Measurements from ENCODE around the gene IL1RAPL1.

The IL1RAPL1 gene

DNA sequence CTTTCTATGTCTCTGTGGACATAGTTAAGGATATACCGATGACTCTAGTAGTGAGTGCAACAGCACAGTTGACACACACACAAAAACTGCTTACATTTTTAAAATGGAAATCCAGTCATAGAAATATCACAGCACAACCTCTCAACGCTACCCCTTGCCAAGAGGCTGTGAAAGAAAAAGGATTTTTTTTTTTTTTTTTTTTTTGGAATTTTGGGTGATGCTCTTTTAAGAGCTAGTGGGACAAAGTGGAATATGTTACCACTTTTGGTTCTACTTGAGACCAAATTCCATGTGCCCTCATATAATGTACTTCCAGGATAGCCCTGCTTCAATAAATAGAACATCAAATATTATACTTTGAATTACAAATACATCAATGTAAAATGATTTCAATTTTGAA, 1247.1 kb downstream of the IL1RAPL1 start:
- no peak for DNase-seq

DNA sequence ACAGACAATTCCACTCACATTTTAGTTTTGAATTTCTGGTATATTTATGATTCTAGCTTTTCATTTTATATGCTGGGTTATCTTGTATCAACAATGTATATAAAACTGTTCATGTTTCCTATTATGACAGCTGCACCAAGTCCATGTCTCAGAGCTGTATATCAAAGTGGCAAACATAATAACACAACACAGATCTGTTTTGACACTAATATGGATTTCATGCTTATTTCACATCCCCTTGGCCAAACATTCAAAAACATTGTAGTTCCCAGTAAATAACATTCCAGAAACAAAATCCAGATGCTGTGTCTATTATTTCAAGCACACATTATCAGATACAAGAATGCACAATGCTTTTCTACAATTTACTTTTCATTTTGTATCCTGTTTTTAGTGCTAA, 1247.5 kb downstream of the IL1RAPL1 start:
- no peak for DNase-seq

DNA sequence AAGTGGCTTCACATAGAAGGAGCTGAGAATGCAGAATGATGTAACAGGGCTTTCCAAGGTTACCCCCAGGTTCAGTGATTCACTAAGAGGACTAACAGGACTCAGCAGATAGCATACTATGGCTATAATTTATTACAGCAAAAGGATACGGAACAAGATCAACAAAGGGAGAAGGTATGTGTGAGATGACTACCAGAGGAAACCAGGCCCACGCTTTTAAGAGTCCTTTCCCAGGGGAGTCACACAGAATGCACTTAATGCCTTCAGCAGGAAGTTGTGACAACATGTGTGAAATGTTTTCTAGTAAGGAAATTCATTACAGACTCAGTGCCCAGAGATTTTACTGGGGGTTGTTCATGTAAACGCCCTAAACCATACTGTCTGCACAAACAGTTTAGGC, 1254.5 kb downstream of the IL1RAPL1 start:
- no peak for DNase-seq

DNA sequence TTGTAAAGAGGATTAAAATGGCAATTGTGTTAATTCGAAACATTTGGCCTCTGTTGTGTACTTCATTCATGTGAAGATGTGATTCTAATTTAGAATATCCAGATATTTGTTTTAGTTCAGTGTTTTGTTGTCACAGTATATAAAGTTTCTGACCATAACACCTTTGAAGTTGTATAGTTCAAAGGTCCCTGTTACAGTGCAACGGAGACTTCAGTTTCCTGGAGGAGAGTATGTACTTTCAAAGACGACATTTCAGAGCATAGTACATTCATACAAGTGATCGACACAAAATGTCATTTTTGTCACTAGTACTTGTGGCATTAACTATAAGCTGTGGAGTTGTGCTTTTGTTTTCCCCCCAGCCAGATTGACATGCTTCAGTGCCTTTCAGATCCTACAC, 1255.3 kb downstream of the IL1RAPL1 start:
- no peak for DNase-seq

DNA sequence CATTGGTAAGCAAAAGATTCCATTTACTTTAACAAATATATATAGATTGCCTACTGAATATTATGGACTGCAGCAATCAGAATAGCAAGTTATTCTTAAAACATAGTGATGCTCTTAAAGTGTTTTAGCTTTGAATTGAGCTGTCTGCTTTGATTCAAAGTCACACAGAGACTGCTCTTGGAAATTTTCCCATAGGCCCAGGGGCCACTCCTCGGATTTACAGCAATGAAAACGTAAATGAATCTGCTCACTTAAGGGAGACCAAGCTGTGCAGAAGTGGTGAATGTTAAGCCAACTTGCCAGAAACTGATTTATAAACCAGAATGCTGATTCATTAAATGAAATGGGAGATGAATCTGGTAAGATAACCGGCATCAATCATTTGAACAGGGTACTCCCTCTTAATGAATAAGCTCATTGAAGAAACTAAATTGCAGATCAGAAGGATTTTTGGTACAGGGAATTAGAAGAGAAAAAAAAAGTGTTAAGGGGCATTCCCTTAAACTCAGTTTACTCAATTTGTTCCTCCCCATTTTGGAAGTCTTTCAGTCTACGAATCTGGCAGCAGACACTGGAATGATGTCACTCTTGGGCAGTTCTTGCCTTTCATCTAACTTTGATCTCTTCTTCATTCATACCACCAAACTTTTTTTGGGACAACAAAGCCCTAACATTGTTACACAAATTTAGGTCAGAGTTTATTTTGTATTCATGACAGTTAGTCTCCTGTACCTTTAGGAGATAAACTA, 1264.8 kb downstream of the IL1RAPL1 start:
- DNase-seq, result no peak

DNA sequence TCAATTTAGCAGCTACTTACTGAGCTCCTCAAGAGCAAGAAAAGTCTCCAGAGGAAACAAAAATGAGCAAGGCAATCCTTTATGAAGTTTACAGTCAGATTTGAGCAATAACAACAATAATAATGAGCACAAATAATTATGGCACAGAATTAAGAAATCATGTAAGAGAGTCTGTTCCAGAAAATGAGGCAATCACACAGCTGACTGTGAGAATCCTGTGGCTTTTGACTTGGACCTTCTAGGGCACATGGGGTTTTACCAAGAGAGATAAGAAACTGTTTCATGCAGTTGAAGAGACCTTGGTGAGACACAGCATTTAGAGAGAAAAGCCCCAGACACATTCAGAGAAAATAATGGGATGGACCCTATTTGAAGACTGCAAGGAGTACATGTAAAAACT, 1265.5 kb downstream of the IL1RAPL1 start:
- no peak for DNase-seq

DNA sequence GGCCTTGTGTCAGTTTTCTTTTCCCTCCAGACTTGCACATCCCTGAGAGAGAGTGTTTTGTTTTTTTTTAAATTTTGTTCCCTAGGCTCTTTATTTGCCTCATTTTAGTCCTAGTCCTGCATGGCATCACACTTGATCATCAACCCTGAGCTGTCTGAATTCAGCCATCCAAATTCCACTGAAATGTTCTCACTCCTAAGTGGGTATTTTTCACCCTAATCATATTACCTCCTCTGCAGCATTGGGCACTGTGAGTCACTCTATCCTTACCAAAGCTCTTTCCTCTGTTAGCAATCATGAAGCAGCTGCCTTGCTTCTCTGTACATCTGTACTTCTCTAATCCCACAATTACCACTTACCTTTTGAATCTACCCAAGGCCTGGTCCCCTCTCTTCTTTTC, 1271.5 kb downstream of the IL1RAPL1 start:
- no peak for DNase-seq

DNA sequence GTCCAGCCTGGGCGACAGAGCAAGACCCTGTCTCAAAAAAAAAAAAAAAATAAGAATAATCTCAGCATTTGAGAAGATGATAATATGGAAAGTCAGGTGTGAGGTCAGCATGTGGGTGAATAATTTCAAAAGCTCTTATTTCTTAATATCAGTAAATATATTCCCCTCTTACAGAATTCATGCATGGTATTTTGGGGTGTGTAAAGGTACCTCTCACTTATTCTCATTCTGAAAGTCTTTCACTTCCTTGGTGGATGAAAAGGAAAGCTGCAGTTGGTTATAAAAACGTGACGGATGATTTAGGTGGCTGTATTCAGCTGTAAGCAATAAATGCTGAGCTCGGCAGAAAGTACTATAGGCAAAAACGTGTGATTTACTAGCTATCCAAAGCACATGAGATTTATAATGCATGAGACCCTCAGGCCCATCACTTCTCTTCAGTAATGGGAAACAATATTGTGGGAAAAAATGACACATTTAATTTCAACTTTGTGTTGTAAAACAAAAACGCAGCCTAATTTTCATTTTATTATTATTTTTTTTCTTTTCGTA, 1275.0 kb downstream of the IL1RAPL1 start:
- DNase-seq, result no peak

DNA sequence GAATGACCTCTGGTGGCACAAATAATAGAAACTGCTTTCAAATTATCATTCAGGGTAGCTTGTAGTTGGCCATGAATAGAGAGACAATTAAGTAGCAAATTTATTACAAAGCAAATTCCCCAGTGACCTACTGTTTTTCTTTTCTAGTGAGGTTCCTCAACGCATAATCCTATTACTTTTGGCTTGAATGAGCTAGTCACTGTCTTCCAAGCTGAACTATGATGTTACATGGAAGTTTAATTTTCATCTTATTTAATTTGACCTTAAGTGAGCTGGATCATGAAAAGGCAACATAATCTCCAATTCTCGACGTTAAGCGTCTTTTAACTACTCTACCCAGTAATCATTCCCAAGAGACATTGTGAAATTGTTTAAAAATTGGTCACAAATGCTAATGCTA, 1280.7 kb downstream of the IL1RAPL1 start:
- no peak for DNase-seq

DNA sequence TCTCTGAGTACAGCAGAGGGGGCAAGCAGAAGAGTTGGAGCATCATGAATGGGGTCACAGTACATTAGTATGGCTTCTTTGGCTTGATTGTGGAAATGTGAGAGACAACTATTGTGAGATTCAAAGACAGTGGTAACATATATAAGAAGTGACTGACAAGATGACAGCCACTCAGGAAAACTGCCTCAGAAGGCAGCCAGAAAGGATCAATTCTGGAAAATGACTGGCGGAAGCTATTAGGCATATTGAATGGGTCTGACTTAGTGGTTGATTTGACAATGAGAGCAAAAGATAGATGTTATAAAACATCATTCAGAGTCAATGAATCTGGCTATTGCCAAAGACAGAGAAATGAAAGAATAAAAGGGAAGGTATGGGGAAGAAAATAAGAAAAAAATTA, 1282.6 kb downstream of the IL1RAPL1 start:
- no peak for DNase-seq

DNA sequence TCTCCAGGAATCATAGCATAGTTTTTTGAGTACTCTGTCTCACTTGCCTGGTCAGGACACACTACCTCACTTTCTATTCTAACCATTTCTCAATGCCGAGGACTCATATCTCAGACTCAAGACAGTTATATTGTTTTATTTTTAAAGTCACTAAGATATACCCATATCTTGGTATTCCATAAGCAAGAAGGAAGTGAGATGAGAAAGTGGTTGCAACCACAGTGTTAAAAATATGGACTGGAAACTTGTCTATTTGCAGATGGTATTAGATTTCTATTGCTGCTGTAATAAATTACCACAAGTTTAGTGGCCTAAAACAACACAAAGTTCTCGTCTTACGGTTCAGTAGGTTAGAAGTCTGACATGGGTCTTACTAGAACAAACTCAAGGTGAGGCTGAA, 1283.4 kb downstream of the IL1RAPL1 start:
- DNase-seq, result no peak

DNA sequence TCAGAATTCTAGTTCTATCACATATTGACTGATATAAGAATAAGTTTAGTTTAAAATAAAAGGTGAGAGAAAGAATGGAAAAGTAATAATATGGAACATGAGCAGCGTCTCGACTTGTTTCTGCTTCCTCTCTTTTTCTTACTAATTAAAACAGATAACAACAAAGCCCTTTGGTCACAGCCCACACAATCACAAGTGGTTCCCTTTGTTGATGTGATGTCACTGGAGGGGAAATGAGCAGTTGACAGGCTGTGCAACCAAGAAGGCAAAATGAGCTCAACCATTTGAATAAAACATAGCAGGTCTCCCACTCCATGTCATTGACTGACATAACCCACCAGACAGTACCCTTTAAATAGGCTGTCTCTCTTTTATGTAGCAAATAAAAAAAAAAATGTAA, 1285.6 kb downstream of the IL1RAPL1 start:
- DNase-seq, result no peak

DNA sequence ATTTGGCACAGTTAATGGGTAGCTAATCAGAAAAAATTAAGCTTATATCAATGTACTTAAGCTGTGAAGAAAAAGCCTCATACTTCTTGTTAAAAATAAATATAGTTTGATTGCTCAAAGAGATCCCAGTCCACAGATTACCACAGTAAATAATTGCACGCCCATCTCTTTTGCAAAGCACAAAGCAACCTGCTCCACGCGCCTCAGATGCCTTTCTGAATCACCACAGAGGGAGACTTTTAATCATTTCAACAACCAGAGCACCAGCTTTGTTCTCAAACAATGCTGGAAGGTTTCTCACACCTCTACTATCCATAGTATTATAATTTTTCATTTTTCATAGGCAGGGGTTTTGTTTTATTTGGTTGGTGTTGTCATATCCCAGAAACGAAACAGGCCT, 1289.5 kb downstream of the IL1RAPL1 start:
- DNase-seq, result no peak

DNA sequence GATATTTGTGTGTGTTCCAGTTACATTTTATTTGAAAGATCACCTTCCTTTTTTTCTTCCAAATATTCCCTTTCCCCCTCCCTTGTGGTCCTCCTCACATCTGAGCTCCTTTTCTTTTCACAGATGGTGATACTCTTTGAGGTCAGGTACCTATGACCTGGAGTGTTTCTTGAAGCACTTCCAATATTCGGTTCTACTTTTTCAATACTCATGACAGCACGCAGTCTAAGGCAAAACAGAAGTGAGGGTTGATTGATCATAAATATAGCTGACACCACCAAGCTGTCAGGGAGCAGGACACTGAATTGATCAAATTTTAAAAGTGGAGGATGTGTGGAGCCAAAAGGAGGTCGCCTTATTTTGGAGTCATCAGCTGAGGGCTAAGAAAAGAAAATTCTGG, 1293.7 kb downstream of the IL1RAPL1 start:
- DNase-seq, result no peak

DNA sequence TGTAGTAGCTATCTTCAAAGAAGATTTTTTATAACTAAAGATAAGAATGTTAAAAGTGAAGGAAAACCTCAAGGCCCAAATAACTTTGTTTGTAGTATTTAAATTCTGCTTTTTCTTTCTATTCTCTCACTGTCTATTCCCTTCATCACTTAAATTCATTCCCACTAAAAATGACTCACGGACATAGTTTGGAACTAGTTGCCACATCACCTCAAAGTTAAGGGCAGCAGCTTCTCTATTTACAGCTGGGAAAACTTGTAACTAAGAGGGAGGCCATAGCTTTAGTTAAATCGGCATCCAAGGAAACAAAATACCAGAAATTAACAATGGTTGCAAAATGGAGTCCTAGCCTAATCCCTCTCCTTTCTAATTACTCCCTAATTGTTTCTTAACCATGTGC, 1302.8 kb downstream of the IL1RAPL1 start:
- no peak for DNase-seq

DNA sequence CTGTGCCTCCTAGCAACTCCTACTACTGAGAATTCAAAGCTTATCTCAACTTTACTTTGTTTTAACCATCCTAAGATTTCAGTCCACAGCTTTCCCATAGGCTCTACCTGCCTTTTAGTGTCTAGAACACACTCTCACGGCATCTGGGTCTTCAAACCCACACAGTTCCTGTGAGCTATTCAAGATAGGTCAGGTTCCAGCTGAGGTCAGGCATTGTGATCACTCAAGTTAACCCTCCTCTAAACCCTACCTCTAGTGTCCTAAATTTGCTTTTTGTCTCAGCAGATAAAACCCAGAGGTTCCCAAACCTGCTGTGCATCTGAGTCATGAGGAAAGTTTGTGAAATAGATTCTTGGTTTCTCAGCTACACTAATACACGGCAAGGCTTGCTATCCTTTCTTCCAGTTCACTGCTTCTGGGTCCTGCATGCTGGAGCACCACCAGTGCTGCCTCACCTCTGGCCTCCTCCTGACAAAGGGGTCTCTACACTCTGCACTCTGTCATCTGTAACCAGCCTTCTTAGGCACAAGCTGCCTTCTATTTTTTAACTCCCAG, 1303.5 kb downstream of the IL1RAPL1 start:
- no peak for DNase-seq

DNA sequence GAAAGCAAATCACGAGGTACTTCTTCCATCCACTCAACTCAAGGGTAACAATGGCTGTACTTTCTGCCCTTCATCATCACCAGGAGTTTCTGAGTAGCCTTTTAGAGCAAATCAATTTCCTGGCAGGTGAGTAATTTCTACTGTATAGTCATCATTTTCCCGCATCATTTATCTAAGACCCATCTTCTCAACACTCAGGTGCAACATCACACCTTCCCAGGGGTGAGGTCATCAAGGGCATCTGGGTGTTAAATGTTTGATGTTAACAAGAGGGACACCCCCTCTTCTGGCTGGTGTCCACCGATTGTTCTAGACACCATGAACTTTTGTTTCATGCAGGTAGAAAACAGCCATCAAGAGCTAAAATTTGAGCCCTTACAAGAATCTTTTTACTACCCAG, 1314.8 kb downstream of the IL1RAPL1 start:
- DNase-seq, result no peak

DNA sequence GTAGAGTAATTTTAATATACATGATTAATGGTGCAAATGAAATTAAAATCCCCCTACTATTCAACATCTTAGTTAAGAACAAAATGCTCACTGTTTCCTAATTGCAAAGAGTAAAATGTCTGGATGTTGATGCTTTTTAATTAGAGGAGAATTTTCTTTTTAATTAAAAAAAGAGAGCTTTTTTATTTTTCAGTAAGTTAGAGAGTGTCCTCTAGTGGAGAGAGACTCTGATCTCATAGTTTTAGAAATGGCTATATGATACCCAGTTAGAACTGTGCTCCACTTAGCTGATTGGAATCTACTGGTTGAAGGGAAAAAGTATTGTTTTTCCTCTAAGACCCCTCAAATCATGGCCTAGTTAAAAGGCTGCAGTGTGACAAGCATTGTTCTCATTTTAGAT, 1316.1 kb downstream of the IL1RAPL1 start:
- no peak for DNase-seq

DNA sequence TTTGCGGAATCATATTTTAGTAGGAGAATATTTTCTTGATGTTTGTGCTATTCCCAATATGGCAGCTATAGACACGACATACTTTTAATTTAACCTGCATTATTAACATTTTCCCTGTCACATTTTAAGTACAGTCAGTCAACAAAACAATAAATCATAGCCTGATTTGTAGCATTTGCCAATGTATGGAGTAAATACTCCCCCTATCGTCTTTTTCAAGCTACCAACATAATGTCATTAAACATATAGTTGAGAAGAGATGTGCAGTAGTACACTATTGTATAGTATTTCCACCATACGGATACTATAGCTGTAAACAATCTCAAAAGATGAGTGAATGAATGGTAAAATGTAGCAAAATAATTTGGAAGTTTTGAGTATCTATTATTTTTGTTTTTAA, 1324.4 kb downstream of the IL1RAPL1 start:
- no peak for DNase-seq

DNA sequence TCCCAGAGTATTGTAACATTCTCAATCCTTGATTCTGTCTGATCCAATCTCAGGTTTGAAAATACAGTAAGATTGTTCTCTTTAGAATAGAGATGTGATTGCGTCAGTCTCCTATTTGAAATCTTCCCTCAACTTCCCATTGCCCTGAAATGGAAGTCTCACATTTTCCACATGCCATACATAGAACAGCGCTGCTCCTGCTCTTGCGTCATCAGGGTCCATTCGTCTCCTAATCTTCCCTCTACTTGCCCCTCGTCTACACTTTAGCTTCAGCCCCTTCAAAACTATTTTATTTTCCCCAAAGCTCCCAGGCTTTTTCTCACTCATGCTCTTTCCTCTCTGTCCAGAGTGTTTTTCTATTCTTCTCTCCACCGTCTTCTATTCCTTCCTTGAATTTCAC, 1326.4 kb downstream of the IL1RAPL1 start:
- DNase-seq, result no peak

DNA sequence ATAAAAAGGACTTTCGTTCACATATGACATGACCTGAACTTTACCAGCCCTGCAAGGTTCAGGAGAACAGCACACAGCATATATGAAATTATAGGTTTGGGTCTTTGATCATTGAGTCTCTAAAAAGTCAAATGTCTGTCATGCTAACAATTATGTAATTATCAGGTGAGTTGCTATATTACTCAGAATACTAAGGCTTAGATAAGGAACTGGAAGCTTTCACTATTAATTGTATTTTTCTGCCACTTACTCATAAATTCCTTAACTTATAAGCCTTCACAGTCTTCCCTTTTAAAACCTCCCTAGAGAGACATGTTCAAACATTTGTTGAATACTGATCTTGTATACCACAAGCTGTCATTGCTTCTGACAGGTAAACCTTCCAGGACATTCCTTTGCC, 1335.4 kb downstream of the IL1RAPL1 start:
- no peak for DNase-seq

DNA sequence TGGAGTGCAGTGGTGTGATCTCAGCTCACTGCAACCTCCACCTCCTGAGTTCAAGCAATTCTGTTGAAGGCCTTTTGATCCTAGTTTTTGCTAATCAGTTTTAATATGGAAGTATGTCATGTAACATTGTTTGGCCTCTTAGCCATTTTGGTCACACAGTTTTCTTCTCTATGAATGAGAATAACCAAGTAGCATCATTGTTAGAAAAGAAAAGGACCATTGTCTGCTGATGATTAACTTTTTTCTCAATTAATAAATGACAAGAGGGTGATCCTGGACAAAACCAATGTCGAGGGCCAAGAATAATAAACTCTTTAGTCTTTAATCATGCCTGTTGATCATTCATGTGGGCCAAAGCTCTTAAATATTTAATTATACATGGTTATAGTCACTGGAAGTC, 1338.8 kb downstream of the IL1RAPL1 start:
- no peak for DNase-seq

DNA sequence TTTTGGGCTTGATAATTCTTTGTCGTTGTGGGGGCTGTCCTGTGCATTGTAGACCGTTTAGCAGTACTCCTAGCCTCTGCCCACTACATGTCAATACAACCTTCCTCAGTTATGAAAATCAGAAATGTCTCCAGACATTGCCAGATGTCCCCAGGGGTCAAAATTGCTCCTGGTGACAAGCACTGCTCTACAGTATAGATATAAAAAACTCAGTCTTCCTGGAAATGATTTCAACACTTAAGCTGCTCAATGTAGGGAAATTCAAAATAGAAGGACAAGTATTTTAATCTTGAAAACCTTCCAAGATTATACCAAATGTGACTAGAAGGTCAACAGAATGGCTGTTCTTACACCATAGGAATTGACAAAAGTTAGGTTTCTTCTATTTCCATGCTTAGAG, 1339.4 kb downstream of the IL1RAPL1 start:
- DNase-seq, result no peak

DNA sequence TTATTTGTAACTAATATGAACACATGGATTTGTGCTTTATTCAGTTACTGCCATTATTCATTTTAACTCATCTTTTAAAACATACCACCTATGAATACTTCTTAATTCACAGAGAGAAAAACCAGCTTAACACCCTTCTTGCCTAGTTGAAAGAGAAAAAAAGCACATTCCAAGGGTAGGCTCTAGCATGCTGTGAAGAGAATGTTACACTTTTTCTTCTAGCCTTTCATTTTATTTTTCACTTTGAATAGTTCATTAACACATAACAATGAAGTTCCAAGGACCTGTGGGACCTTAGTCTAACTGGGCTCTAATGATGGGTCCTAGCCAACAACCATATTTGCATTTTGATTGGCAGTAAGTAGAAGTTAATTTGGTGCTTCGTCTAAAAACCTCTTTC, 1348.2 kb downstream of the IL1RAPL1 start:
- DNase-seq, result no peak

DNA sequence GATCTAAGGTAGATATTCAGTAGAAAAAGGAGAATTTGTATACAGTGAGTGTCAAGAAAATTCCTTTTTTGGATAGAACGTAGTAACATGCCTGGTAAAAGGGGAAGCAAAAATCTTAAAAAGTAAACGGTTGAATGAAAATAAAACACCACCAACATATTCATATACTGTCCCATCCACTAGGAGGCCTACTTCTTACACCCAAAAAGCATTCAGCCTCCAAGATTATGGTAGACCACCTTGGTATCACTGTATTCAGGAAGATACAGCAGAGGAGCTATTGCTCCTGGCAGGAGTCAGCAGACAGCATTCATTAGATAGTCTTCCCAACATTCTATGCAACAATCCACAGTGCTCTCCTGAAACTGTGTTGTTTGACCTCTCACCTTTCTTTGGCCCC, 1353.5 kb downstream of the IL1RAPL1 start:
- DNase-seq, result no peak
